NCI-H2227 treated with DMSO at 0.1 percent for 48 hours (cell line): Measurements from ENCODE around the gene CECR2.

ENCODE experiments used
- DNase-seq: peaks from one replicate; lab custom pipeline; 2025; lab: John Stamatoyannopoulos, UW

CECR2 gene

GRCh38 chr22:17368144-17368543 lies 1.1 kb upstream of the CECR2 start:
- DNase-seq: no peak

- DNase-seq: peak; percentile 91
These were observed 464 bp upstream of the CECR2 start for GRCh38 chr22:17368554-17369438.

GRCh38 chr22:17370026-17370765 lies 936 bp downstream of the CECR2 start:
- DNase-seq: no peak

- no peak for DNase-seq
These were observed 1.6 kb downstream of the CECR2 start for GRCh38 chr22:17370766-17371432.

- no peak for DNase-seq
These were observed 2.2 kb downstream of the CECR2 start for GRCh38 chr22:17371448-17371847.

GRCh38 chr22:17373855-17374254 lies 4.6 kb downstream of the CECR2 start:
- no peak for DNase-seq

- DNase-seq: no peak
These were observed 6.8 kb downstream of the CECR2 start for GRCh38 chr22:17375914-17376614.

- DNase-seq: no peak
These were observed 7.7 kb downstream of the CECR2 start for GRCh38 chr22:17376950-17377349.

GRCh38 chr22:17379944-17380343 lies 10.7 kb downstream of the CECR2 start:
- no peak for DNase-seq

GRCh38 chr22:17380359-17381087 lies 11.3 kb downstream of the CECR2 start:
- no peak for DNase-seq

GRCh38 chr22:17381192-17381913 lies 12.1 kb downstream of the CECR2 start:
- DNase-seq: no peak

GRCh38 chr22:17384612-17385330 lies 15.5 kb downstream of the CECR2 start:
- no peak for DNase-seq

- DNase-seq: peak; percentile 25
These were observed 18.1 kb downstream of the CECR2 start for GRCh38 chr22:17387356-17387755.

- no peak for DNase-seq
These were observed 19.0 kb downstream of the CECR2 start for GRCh38 chr22:17388235-17388634.

GRCh38 chr22:17390087-17390486 lies 20.8 kb downstream of the CECR2 start:
- no peak for DNase-seq

- DNase-seq: no peak
These were observed 27.3 kb downstream of the CECR2 start for GRCh38 chr22:17396516-17396915.

- no peak for DNase-seq
These were observed 28.7 kb downstream of the CECR2 start for GRCh38 chr22:17397756-17398547.

GRCh38 chr22:17400305-17400704 lies 31.0 kb downstream of the CECR2 start:
- DNase-seq: no peak

GRCh38 chr22:17401728-17402127 lies 32.5 kb downstream of the CECR2 start:
- no peak for DNase-seq
